Body of pancreas (tissue), 4 donors: Measurements from ENCODE around the gene TNNT2. TPM values are rescaled to one million over a fixed set of nuclear protein-coding genes. Genes with fewer than 3 reads are reported as not detected.

Experiments
- ATAC-seq: fragments of 150-250 bp; one replicate; pipeline ENCODE4 v1.9.1; 2016
- DNase-seq, 4 donors: peaks; one replicate each; pipeline ENCODE4 v3.0.0-alpha.2; 2019
- H3K27ac ChIP-seq, 4 donors: fragments of 200-600 bp; sonication (generic); 1 replicate in 3 of 4; 2 replicates in 1 of 4; pipeline versions ENCODE4 v1.5.1 to v1.6.1; 2016 to 2019; ENCODE audit warnings: mild to moderate bottlenecking in 1 of 4, mixed read lengths in 1 of 4, moderate library complexity in 1 of 4
- H3K27me3 ChIP-seq, 2 donors: fragments of 200-600 bp; sonication (generic); one replicate each; pipeline ENCODE4 v1.6.0; 2016; ENCODE audit warnings: mild to moderate bottlenecking in 1 of 2
- H3K36me3 ChIP-seq, 2 donors: fragments of 200-600 bp; sonication (generic); replicated peaks in 1 of 2; 2 replicates each; pipeline ENCODE4 v1.5.1; 2016; ENCODE audit warnings: low read depth in 2 of 2; ENCODE audit not compliant: insufficient read depth in 1 of 2
- H3K4me1 ChIP-seq: fragments of 200-600 bp; sonication (generic); one replicate; pipeline ENCODE4 v1.6.0; 2016
- H3K4me3 ChIP-seq, 2 donors: fragments of 200-600 bp; sonication (generic); 1 replicate in 1 of 2; 2 replicates in 1 of 2; pipeline ENCODE4 v1.5.1; 2016 to 2019
- H3K9me3 ChIP-seq, 3 donors: fragments of 200-600 bp; sonication (generic); 1 replicate in 2 of 3; 2 replicates in 1 of 3; pipeline ENCODE4 v1.5.1; 2016
- POLR2A ChIP-seq, 3 donors: fragments of 450-650 bp; IDR thresholded peaks; one replicate each; pipeline ENCODE4 v1.6.1; 2016; ENCODE audit warnings: antibody characterized with exemption in 3 of 3, mild to moderate bottlenecking in 2 of 3
- WGBS, 2 donors: methylation state at CpG; one replicate each; pipeline ENCODE4 v1.1.5; 2017; 5-methylcytosine and 5-hydroxymethylcytosine counted together
- intact Hi-C: fragments of 100-400 bp; cut with DNase I; formaldehyde crosslinking; loops from one replicate; pipeline ENCODE4 v1.15.1; 2023
- total RNA-seq, 2 donors: library from RNA; depleted of rRNA; stranded (reverse); fragments of >200 nt; gene quantifications; one replicate each; pipeline ENCODE4 v1.1.0, GENCODE V29; 2016
- TF ChIP-seq, protein P1 (sequence below), 7 experiments: fragments of 450-650 bp in 4 of 7; fragments of 200-600 bp in 3 of 7; sonication (generic) in 3 of 7; IDR thresholded peaks; one replicate each; pipeline ENCODE4 v1.5.1; 2016 to 2019; ENCODE audit warnings: antibody characterized with exemption in 7 of 7

The TNNT2 gene
- total RNA-seq, 2 donors from 2014 or later, result 1.8 TPM; not detected in 1

DNA sequence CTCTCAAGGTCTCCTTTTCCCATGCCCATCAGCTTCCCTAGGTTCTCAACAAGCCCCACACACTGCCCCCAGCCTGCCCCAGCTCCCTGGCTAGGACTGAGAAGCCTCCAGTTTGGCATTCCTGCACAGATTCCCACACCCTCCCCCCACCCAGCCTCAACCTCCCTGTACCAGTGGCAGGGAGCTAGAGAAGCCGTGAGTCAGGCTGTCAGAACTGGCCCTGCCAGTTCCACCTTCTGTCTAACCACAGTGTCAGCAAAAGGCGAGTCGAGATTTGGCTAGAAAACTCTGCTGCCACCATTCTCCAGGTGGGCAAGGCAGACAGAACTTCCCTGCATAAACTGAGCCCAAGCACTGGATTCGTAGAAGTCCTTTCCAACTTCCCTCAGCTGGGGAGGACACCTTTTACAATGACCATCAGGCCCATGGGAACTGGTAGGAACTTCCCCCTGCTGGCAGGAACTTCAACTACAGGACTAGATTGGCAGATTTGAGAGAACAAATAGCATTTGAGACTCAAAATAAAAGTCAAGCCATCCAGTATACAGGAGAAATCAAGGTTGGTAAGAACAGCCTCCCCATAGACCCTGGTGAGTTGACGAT is 31.0 kb downstream of the TNNT2 start:
- intact Hi-C loops, result no loop called here
- TF ChIP-seq POLR2A (IDR thresholded peaks at IDR 0.05), result no peak
- TF ChIP-seq, protein P1, sequence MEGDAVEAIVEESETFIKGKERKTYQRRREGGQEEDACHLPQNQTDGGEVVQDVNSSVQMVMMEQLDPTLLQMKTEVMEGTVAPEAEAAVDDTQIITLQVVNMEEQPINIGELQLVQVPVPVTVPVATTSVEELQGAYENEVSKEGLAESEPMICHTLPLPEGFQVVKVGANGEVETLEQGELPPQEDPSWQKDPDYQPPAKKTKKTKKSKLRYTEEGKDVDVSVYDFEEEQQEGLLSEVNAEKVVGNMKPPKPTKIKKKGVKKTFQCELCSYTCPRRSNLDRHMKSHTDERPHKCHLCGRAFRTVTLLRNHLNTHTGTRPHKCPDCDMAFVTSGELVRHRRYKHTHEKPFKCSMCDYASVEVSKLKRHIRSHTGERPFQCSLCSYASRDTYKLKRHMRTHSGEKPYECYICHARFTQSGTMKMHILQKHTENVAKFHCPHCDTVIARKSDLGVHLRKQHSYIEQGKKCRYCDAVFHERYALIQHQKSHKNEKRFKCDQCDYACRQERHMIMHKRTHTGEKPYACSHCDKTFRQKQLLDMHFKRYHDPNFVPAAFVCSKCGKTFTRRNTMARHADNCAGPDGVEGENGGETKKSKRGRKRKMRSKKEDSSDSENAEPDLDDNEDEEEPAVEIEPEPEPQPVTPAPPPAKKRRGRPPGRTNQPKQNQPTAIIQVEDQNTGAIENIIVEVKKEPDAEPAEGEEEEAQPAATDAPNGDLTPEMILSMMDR (IDR thresholded peaks at IDR 0.05), result peak; percentile 31 to 63 (median 54)
- Histone ChIP-seq H3K27ac (no peak overlapping the region), H3K4me1 (no peaks in the 10 kb centered on the region), H3K27me3 (no peaks in the 10 kb centered on the region), H3K4me3 (no peak overlapping the region), H3K9me3 (no peaks in the 10 kb centered on the region), H3K36me3 (no peaks in the 10 kb centered on the region)
- DNase-seq (peak; percentile 47 to 58 (median 54)), ATAC-seq (peak; percentile 60)
- 39% methylated on average over 5 of the region's 5 CpGs for WGBS, 2 donors

DNA sequence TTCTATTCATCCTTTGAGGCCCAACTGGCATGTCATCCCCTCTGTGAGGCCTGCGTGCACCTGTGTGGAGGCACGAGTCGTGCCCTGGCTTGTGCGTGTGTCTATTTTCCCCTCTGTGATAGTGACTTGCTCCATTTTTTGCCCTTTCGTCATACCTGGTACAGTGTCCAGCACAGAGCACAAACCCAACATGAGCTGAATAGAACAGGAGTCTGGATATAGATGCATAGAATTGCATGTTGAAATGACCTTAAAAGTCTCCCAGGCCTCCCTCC is 32.5 kb downstream of the TNNT2 start:
- Histone ChIP-seq H3K9me3 (no peaks in the 10 kb centered on the region), H3K4me3 (no peak overlapping the region), H3K4me1 (no peaks in the 10 kb centered on the region), H3K27ac (no peak overlapping the region), H3K27me3 (no peaks in the 10 kb centered on the region), H3K36me3 (no peaks in the 10 kb centered on the region)
- intact Hi-C loops, result no loop called here
- no peak for DNase-seq
- WGBS, 2 donors, result 79 to 91% methylated on average over 5 of the region's 5 CpGs
- ATAC-seq, result no peak
- TF ChIP-seq, protein P1 (IDR thresholded peaks at IDR 0.05), result no peak
- no peak for TF ChIP-seq POLR2A (IDR thresholded peaks at IDR 0.05)

DNA sequence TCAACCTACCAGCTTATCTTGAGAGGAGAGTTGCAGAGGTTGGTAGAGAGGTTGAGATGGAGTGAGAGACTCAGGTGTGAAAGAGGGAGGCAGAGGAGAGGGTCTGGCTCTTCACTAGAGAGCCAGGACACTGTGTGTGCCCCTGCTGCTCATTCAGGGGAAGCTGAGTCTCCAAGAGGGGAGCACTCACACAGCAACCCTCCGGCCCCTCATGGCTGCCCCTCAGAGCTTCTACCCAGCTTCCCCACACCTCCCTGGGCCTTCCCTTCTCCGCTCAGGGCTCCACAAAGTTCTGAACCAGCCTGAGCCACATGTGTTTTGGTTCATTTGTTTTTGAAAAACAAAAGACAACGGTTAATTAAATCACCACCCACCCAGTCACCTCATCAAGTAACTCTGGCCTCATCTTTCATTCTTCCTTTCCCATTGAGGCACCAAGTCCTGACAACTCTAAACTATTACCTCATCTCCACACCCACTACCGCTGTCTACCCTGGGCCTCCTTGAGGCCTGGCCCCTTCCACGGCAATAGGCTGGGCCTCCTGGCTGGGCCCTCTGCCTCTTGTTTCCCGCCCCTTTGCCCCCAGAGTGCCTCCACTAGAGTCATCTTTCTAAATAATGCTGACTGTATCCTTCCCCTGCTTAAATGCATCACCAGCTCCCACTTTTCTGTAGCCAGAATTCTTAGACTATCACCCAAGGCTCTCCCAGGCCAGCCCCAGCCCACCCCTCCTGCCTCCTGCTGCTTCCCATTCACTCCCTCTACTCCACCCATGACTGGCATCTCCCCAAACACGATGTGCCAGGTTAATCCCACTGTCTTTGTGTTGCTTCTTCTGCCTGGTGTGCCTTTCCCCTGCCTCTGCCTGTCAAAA is 33.0 kb downstream of the TNNT2 start:
- H3K9me3 ChIP-seq, result no peaks in the 10 kb centered on the region
- DNase-seq (no peak), ATAC-seq (no peak)
- H3K27ac ChIP-seq, result no peak overlapping the region
- no peaks in the 10 kb centered on the region for H3K27me3 ChIP-seq
- no peaks in the 10 kb centered on the region for H3K36me3 ChIP-seq
- WGBS, 2 donors, result 74 to 75% methylated on average over 7 of the region's 7 CpGs
- intact Hi-C loops, result no loop called here
- no peak overlapping the region for H3K4me3 ChIP-seq
- TF ChIP-seq, protein P1 (IDR thresholded peaks at IDR 0.05), result no peak
- no peak for TF ChIP-seq POLR2A (IDR thresholded peaks at IDR 0.05)
- no peaks in the 10 kb centered on the region for H3K4me1 ChIP-seq

DNA sequence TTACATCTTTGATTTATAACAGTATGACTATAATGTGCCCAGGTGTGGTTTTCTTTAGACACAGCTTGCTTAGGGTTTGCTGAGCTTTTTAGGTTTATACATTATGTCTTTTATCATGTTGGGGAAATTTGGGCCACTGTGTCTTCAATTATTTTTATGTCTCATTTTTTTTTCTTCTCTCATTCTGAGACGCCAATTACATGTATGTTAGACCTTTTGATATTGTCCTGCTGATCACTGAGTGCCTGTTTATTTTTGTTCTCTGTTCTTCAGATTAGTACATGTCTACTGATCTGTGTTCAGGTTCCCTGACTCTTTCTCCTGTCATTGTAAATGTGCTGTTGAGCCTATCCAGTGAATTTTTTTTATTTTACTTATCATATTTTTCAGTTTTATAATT is 36.1 kb downstream of the TNNT2 start:
- WGBS, 2 donors, result 63 to 71% methylated on average over 1 of the region's 1 CpG
- intact Hi-C loops, result no loop called here
- no peak for TF ChIP-seq POLR2A (IDR thresholded peaks at IDR 0.05)
- TF ChIP-seq, protein P1 (IDR thresholded peaks at IDR 0.05), result no peak
- Histone ChIP-seq H3K27me3 (no peaks in the 10 kb centered on the region), H3K9me3 (no peaks in the 10 kb centered on the region), H3K4me3 (no peak overlapping the region), H3K27ac (no peak overlapping the region), H3K36me3 (no peaks in the 10 kb centered on the region), H3K4me1 (no peaks in the 10 kb centered on the region)
- no peak for DNase-seq
- no peak for ATAC-seq
